HG02884 (cell line): Measurements from ENCODE around the gene SPOCK1.

ENCODE experiments used
- ATAC-seq: cut with Tn5 transposase; IDR thresholded peaks from one replicate; pipeline ENCODE4 v1.9.1; 2021; ENCODE audit warnings: mild to moderate bottlenecking, moderate library complexity; ENCODE audit not compliant: unreplicated experiment

SPOCK1 gene

GRCh38 chr5:137176609-137177008 is 322.5 kb downstream of the SPOCK1 start:
- no peak for ATAC-seq

GRCh38 chr5:137176126-137176525 is 323.0 kb downstream of the SPOCK1 start:
- no peak for ATAC-seq

DNA sequence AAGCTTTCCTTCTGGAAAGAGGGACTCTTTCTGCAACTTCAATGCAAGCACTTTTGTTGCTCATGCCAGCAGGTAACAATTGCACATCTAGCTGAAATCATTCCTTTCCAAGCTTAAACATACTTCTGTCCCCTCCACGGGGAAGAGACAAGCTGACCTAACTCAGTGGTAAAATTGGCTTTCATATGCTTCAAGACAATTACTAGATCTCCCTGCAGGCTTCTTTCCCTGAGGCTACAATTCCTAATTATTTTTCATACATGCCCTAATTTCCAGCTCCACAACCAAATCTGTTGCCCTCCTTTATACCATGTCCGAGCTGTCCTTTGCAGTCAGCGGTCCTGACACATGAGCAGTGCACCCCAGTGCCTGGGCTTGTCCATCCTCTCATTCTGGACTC is 324.9 kb downstream of the SPOCK1 start:
- ATAC-seq, result no peak

DNA sequence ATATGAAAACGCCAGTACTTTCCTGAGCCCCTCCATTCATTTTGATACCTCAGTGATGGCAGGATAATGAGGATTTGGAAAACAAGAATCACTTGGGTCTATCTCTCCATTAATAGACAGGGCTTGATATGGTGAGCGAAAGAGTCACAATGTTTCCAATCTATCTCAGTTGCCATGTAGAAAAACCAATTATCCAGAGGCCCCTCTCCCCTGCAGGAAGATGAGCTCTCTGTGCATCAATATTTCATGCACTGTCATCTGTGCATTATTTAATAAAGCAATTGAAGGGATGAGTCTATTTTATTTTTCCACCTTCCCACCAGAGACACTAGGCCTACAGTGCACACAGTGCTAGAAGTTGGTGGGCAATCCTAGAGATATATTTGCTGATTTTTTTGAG is 326.9 kb downstream of the SPOCK1 start:
- ATAC-seq, result no peak

- no peak for ATAC-seq
Observed at GRCh38 chr5:137167187-137167586, 331.9 kb downstream of the SPOCK1 start.

DNA sequence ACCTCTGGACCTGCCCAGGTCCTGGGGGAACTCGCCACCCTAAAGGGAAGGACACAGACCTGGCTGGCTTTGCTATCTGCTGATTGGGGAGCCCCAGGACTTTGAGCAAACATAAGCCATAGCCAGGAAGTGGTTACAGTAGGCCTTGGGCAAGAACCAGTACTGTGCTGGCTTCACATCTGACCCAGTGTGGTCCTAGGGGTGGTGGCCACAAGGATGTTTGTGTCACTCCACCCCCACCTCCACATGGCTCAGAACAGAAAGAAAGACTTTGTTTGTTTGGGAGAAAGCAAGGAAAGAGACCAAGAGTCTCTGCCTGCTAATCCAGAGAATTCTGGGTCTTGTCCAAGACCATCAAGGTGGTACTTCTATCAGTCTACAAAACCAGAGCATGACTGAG is 334.2 kb downstream of the SPOCK1 start:
- no peak for ATAC-seq

GRCh38 chr5:137164536-137164935 is 334.6 kb downstream of the SPOCK1 start:
- no peak for ATAC-seq

DNA sequence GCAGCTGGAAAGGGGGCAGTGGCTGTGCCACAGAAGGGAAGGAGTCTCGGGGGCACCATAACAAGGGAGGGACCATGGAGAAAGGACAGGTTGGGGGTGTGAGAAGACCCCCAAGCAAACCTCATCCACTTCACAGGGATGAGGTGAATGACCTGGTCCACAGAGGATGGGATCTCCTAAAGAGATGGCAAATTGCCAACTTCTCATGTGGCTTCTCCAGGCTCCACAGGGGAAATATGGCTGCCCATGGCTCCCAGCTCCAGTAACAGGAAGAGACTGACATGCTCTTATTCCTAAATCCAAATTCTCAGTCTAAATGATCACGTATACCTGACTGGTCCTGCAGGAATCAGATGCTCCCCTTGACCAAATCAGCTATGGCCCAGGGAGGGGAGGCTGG is 340.4 kb downstream of the SPOCK1 start:
- ATAC-seq, result no peak

DNA sequence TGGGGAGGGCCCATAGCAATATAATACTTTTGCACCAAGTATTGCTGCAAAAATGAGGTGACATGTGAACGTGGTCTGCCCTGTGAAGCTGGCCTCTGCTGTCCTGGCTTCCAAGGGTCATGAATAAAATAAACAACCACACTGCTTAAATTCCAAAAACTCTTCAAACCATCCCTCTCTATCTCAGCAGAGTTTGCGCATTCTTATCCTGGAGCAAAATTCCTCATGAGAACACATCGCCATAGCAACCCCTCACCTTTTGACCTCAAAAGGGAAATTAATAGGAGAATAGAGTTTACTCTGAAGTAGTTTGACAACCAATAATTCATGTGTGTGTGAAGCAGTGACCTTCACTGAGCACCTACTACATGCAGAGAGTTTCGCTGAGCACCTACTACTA is 342.9 kb downstream of the SPOCK1 start:
- ATAC-seq, result no peak

DNA sequence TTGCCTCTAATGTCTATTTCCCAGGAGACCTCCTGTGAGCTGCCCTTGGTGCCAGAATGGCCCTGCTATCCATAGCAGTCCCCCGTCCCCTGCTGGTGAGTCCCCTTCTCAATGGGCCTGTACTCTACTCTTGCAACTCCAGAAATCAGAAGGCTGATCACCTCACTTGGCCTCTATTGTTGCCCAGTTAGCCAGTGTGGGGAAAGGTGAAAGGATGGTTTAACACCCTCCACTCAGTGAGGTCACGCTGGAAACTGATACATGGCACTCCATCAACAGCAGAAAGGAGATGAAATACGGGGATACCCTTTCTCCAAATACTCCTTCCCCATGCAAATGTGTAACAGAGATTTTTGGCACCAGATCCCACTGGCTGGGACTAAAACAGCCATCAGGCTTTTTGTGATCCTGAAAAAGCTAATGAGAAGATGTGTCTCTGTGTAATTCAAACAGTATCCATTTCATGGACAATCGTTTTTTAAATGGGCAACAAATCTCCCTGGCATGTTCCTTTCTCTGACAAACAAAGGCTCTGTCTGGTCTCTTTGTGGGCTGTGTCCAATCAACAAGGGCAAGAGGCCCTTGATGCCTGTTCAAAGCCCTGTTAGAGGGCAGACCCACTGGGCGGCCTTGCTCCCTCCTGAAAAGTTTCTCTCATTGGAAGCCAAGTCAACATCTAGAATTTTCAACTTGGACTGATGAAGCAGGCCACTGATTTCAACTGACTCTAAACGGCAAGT is 343.7 kb downstream of the SPOCK1 start:
- no peak for ATAC-seq

GRCh38 chr5:137152616-137153015 is 346.5 kb downstream of the SPOCK1 start:
- no peak for ATAC-seq

- ATAC-seq, result no peak
Observed at GRCh38 chr5:137148655-137149054, 350.5 kb downstream of the SPOCK1 start.

DNA sequence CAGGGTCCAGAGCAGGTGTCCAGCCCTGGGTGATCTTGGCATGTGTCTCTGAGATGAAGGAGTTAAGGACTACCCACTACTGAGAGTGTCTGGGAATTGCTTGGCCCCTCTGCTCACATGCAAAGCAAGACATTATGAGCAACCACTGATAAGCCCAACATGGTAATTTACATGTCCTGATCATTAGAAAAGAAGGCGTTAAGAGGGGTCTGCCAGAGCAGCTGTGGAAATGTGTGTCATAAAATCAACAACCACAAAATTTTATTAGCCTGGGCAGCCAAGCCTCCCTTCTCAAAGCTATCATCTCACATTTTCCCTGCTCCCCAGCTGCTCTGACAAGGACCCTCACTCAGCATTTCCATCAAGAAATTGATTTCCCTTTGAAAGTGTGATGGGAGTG is 351.0 kb downstream of the SPOCK1 start:
- ATAC-seq, result no peak

GRCh38 chr5:137147346-137147745 is 351.8 kb downstream of the SPOCK1 start:
- no peak for ATAC-seq

GRCh38 chr5:137146402-137146890 is 352.7 kb downstream of the SPOCK1 start:
- ATAC-seq, result no peak

DNA sequence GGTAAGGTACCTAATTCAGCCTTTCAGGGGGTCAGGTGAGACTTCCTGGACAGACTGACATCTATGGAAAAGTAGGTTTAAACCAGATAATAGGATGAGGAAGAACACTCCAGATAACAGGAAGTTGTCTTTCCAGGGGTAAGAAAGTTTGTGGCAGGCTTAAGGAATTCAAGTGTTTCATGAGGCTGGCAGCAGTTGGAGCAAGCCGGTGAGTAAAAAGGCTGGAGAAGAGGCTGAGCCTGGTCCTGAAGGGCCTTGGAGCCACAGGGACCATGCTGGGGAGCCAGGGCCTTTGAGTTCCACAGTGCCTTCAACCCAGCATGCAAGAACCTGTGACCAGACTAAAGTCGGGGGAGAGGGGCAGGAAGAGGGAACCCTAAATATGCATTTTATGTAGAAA is 353.4 kb downstream of the SPOCK1 start:
- no peak for ATAC-seq

DNA sequence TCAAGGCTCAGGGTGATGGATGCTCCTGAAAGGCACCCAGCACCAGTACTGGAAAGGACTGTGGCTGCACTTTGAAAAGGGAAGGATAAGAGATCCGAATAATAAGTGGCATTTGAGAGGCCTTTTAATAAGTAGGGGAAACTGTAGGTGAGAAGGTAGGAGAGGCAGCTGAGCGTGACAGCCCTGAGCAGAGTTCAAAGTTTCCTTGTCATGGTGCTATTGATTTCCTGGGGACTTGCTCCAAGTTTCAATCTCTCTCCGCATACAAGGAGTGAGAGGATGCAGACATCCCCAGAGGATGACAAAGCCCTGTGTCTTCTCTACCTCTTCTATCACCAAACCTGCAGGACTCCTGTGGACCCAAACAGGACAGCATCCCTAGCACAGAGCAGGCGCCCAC is 354.5 kb downstream of the SPOCK1 start:
- ATAC-seq, result no peak

DNA sequence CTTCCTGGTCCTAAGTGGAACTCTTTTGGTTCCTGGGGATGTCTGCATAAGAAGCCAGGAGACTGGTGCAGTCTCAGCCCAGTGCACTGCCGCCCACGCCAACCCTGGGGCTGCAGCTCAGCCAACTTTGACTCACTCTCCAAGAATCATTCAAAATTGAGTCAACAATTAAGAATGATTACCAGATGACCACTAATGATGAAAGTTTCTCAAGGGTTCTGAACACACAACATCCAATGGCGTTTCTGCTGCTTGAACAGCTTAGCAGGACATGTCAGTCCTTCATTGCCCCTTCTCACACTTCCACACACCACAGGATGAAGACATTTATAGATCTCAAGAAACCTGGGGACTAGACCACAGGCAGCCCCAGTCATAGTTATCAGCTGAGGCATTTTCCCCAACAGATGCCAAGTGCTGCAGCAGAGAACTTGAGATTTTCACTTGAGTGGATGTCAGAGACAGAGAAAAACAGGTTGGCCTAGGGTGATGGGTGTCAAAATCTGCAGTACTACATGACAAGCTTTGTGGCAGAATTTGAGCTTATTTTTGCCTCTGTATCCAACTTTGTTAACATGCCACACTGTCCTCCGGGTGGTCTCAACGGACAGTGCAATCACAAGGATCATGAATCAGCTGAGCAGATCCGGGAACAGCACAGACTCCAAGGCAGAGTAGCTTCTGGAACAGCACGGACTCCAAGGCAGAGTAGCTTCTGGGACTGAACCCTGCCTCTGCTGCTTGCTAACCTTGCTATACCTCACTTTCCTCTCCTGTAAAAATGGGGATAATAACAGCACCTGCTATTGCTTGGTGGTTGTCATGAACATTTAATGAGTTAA is 356.1 kb downstream of the SPOCK1 start:
- peak; percentile 63 for ATAC-seq

- peak; percentile 14 for ATAC-seq
Observed at GRCh38 chr5:137142346-137142745, 356.8 kb downstream of the SPOCK1 start.

- ATAC-seq, result no peak
Observed at GRCh38 chr5:137141779-137142178, 357.3 kb downstream of the SPOCK1 start.

DNA sequence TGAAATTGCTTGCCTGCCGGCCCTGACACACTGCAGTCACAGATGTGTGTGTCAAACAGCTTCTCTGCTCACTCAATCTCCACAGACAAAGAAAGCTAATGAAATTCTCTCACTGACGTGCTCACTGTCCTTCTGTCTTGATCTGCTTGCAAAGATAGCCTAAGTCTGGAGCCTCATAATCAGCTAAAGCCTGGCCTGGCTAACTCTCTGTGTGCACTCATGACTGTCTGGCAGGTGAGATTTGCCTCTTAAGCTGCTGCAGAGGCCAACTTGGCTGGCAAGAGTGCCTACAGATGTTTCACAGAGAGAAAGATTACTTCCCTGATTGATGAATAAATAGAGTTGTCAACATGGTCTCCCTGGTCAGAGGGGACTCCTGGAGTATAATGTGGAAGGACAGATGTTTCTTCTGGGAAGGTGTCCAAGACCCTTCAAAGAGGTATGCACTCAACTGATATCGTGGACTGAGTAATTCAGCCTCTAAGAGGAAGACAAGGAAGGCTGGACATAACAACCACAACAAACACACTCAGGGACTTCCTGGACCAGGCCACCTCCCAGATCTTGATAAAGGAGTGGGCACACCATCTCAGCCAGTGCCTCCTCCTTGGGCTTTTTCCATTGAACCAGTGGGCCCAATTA is 362.0 kb downstream of the SPOCK1 start:
- no peak for ATAC-seq
